IPS-18c (cell line): Measurements from ENCODE around the gene XIRP1.

Source experiments
- H3K4me3 ChIP-seq: 2 replicates; pipeline ENCODE4 v1.7.0; 2013; ENCODE audit warnings: low read depth, mild to moderate bottlenecking, low read length, moderate library complexity; ENCODE audit not compliant: insufficient read depth
- H3K9me3 ChIP-seq: one replicate; pipeline ENCODE4 v1.6.1; 2013; ENCODE audit warnings: mild to moderate bottlenecking, low read length, moderate library complexity; ENCODE audit not compliant: control insufficient read depth, insufficient read depth

The XIRP1 gene

GRCh38 chr3:39189959-39190269, 2.5 kb downstream of the XIRP1 start:
- H3K4me3 ChIP-seq: no peak overlapping the region
- H3K9me3 ChIP-seq: no peaks in the 10 kb centered on the region

GRCh38 chr3:39189150-39189958, 3.0 kb downstream of the XIRP1 start:
- no peaks in the 10 kb centered on the region for H3K9me3 ChIP-seq
- H3K4me3 ChIP-seq: no peak overlapping the region

GRCh38 chr3:39188271-39189149, 3.9 kb downstream of the XIRP1 start:
- Histone ChIP-seq H3K4me3 (no peak overlapping the region), H3K9me3 (no peaks in the 10 kb centered on the region)

- no peaks in the 10 kb centered on the region for H3K9me3 ChIP-seq
- H3K4me3 ChIP-seq: no peak overlapping the region
These were observed 4.8 kb downstream of the XIRP1 start for GRCh38 chr3:39187372-39188155.

- H3K4me3 ChIP-seq: no peak overlapping the region
- no peaks in the 10 kb centered on the region for H3K9me3 ChIP-seq
These were observed 5.7 kb downstream of the XIRP1 start for GRCh38 chr3:39186692-39187151.

- Histone ChIP-seq H3K4me3 (no peak overlapping the region), H3K9me3 (no peaks in the 10 kb centered on the region)
These were observed 6.3 kb downstream of the XIRP1 start for GRCh38 chr3:39185959-39186691.

GRCh38 chr3:39185326-39185958, 7.0 kb downstream of the XIRP1 start:
- Histone ChIP-seq H3K9me3 (no peaks in the 10 kb centered on the region), H3K4me3 (no peak overlapping the region)

- Histone ChIP-seq H3K9me3 (no peaks in the 10 kb centered on the region), H3K4me3 (no peak overlapping the region)
These were observed 7.5 kb downstream of the XIRP1 start for GRCh38 chr3:39184968-39185285.

- Histone ChIP-seq H3K9me3 (no peaks in the 10 kb centered on the region), H3K4me3 (no peak overlapping the region)
These were observed 8.1 kb downstream of the XIRP1 start for GRCh38 chr3:39184081-39184967.

- Histone ChIP-seq H3K4me3 (no peak overlapping the region), H3K9me3 (no peaks in the 10 kb centered on the region)
These were observed 8.9 kb downstream of the XIRP1 start for GRCh38 chr3:39183211-39184080.

GRCh38 chr3:39181408-39182335, 10.7 kb downstream of the XIRP1 start:
- H3K9me3 ChIP-seq: no peaks in the 10 kb centered on the region
- peak overlapping the region; percentile 49; the same call in 1 of the 2 replicates for H3K4me3 ChIP-seq

- no peaks in the 10 kb centered on the region for H3K9me3 ChIP-seq
- H3K4me3 ChIP-seq: peak overlapping the region; percentile 49
These were observed 11.6 kb downstream of the XIRP1 start for GRCh38 chr3:39180546-39181346.

GRCh38 chr3:39180183-39180545, 12.2 kb downstream of the XIRP1 start:
- peak overlapping the region; percentile 49 for H3K4me3 ChIP-seq
- no peaks in the 10 kb centered on the region for H3K9me3 ChIP-seq
